ENCODE data around the gene ILK. TPM values are rescaled to one million over a fixed set of nuclear protein-coding genes. Genes with fewer than 3 reads are reported as not detected.

Gene ILK
- polyA plus RNA-seq, 1 experiment = 654 TPM

GRCh38 chr11:6569706-6570105 is 33.9 kb upstream of the ILK start:
- no peak for DNase-seq (ENCODE audit: low read depth)
- no peak overlapping the region for H3K4me3 ChIP-seq (ENCODE audit: low read depth, low read length)
- POLR2A ChIA-PET = no interaction called here
- CTCF ChIA-PET = no interaction called here
- no peaks in the 10 kb centered on the region; the same call in 1 of the 2 replicates for H3K36me3 ChIP-seq (ENCODE audit: control insufficient read depth, insufficient read depth, low read length)
- H3K27me3 ChIP-seq (ENCODE audit: control insufficient read depth, insufficient read depth, low read length) = no peaks in the 10 kb centered on the region
- TF ChIP-seq CTCF (IDR thresholded peaks at IDR 0.05; ENCODE audit: insufficient read depth, low read depth, low read length) = no peak

- POLR2A ChIA-PET = no interaction called here
- CTCF ChIA-PET = no interaction called here
- H3K4me3 ChIP-seq (ENCODE audit: low read depth, low read length) = no peak overlapping the region
- DNase-seq (ENCODE audit: low read depth) = no peak
- H3K27me3 ChIP-seq (ENCODE audit: control insufficient read depth, insufficient read depth, low read length) = no peaks in the 10 kb centered on the region
- no peak for TF ChIP-seq CTCF (IDR thresholded peaks at IDR 0.05; ENCODE audit: insufficient read depth, low read depth, low read length)
- no peaks in the 10 kb centered on the region; the same call in 1 of the 2 replicates for H3K36me3 ChIP-seq (ENCODE audit: control insufficient read depth, insufficient read depth, low read length)
Observed at GRCh38 chr11:6570691-6571427, 32.7 kb upstream of the ILK start.

GRCh38 chr11:6571434-6572008 is 32.1 kb upstream of the ILK start:
- H3K4me3 ChIP-seq (ENCODE audit: low read depth, low read length) = no peak overlapping the region
- CTCF ChIA-PET = interaction anchor here (0.9 kb wide), 1 partner anchor 41 kb away, joined by 3 read pairs; no protein-coding TSS in a partner anchor
- no peaks in the 10 kb centered on the region for H3K27me3 ChIP-seq (ENCODE audit: control insufficient read depth, insufficient read depth, low read length)
- POLR2A ChIA-PET = no interaction called here
- no peaks in the 10 kb centered on the region; the same call in 1 of the 2 replicates for H3K36me3 ChIP-seq (ENCODE audit: control insufficient read depth, insufficient read depth, low read length)
- TF ChIP-seq CTCF (IDR thresholded peaks at IDR 0.05; ENCODE audit: insufficient read depth, low read depth, low read length) = no peak
- DNase-seq (ENCODE audit: low read depth) = no peak

- ChIA-PET POLR2A (no interaction called here), CTCF (interaction anchor here (0.9 kb wide), 1 partner anchor 41 kb away, joined by 3 read pairs; no protein-coding TSS in a partner anchor)
- Histone ChIP-seq H3K27me3 (ENCODE audit: control insufficient read depth, insufficient read depth, low read length) (no peaks in the 10 kb centered on the region), H3K36me3 (ENCODE audit: control insufficient read depth, insufficient read depth, low read length) (no peaks in the 10 kb centered on the region), H3K4me3 (ENCODE audit: low read depth, low read length) (no peak overlapping the region)
- peak; percentile 54 for DNase-seq (ENCODE audit: low read depth)
- no peak for TF ChIP-seq CTCF (IDR thresholded peaks at IDR 0.05; ENCODE audit: insufficient read depth, low read depth, low read length)
Observed at GRCh38 chr11:6572215-6572614, 31.4 kb upstream of the ILK start.

GRCh38 chr11:6574816-6575715 is 28.5 kb upstream of the ILK start:
- ChIA-PET CTCF (interaction anchor here (1.0 to 1.2 kb wide), 3 partner anchors 15 to 205 kb away, joined by 3 read pairs; partner anchors contain the start of gene MRPL17), POLR2A (no interaction called here)
- no peak for DNase-seq (ENCODE audit: low read depth)
- Histone ChIP-seq H3K27me3 (ENCODE audit: control insufficient read depth, insufficient read depth, low read length) (no peaks in the 10 kb centered on the region), H3K4me3 (ENCODE audit: low read depth, low read length) (no peak overlapping the region), H3K36me3 (ENCODE audit: control insufficient read depth, insufficient read depth, low read length) (no peaks in the 10 kb centered on the region)
- no peak for TF ChIP-seq CTCF (IDR thresholded peaks at IDR 0.05; ENCODE audit: insufficient read depth, low read depth, low read length)
